ENCODE data around the gene MSRB3. TPM values are rescaled to one million over a fixed set of nuclear protein-coding genes. Genes with fewer than 3 reads are reported as not detected.

Gene MSRB3
- total RNA-seq, 5 donors from 2014 or later (not counting 1 experiment from before 2014, with no cell fraction given) = 0.22 to 0.90 (median 0.56) TPM

GRCh38 chr12:65430006-65430405, 151.5 kb downstream of the MSRB3 start:
- Mint-ChIP-seq H3K27me3 (peaks cover 0 to 4% of the 10 kb centered on the region in 2 donors), H3K27ac (no peak overlapping the region), H3K4me1 (no peaks in the 10 kb centered on the region), H3K36me3 (no peaks in the 10 kb centered on the region), H3K4me3 (no peak overlapping the region), H3K9me3 (peaks cover 0 to 7% (median 5%) of the 10 kb centered on the region in 3 donors)
- WGBS (ENCODE audit: insufficient coverage) = no CpG with 5 or more reads among the region's 1 CpG
- no peaks in the 10 kb centered on the region for H3K9me3 ChIP-seq
- ChIA-PET POLR2A (no interaction called here), CTCF (no interaction called here)
- no peak overlapping the region for H3K27ac ChIP-seq (ENCODE audit: low read length)
- H3K27me3 ChIP-seq (replicated peaks in 1 of 2; ENCODE audit: control insufficient read depth in 2 of 2, extremely low read depth in 1 of 2, insufficient read depth in 2 of 2, low read length in 1 of 2) = no peaks in the 10 kb centered on the region
- no peaks in the 10 kb centered on the region for H3K36me3 ChIP-seq (ENCODE audit: control insufficient read depth in 2 of 2, extremely low read depth in 1 of 2, insufficient read depth in 1 of 2, low read length in 1 of 2)
- ATAC-seq (replicated peaks in 1 of 4) (no peak), DNase-seq (no peak)
- no peak overlapping the region for H3K4me3 ChIP-seq (ENCODE audit: control insufficient read depth in 1 of 2, extremely low read depth in 1 of 2, low read length in 1 of 2)
- H3K4me1 ChIP-seq (ENCODE audit: control insufficient read depth in 1 of 2, extremely low read depth in 1 of 2, insufficient read depth in 2 of 2, low read length in 2 of 2) = no peaks in the 10 kb centered on the region

GRCh38 chr12:65430571-65431306, 152.3 kb downstream of the MSRB3 start:
- peaks cover 0 to 4% of the 10 kb centered on the region in 2 donors for H3K27me3 Mint-ChIP-seq
- no peaks in the 10 kb centered on the region for H3K4me1 Mint-ChIP-seq
- Histone ChIP-seq H3K4me1 (ENCODE audit: control insufficient read depth in 1 of 2, extremely low read depth in 1 of 2, insufficient read depth in 2 of 2, low read length in 2 of 2) (no peaks in the 10 kb centered on the region), H3K27ac (ENCODE audit: low read length) (no peak overlapping the region), H3K27me3 (replicated peaks in 1 of 2; ENCODE audit: control insufficient read depth in 2 of 2, extremely low read depth in 1 of 2, insufficient read depth in 2 of 2, low read length in 1 of 2) (no peaks in the 10 kb centered on the region), H3K9me3 (no peaks in the 10 kb centered on the region), H3K4me3 (ENCODE audit: control insufficient read depth in 1 of 2, extremely low read depth in 1 of 2, low read length in 1 of 2) (no peak overlapping the region), H3K36me3 (ENCODE audit: control insufficient read depth in 2 of 2, extremely low read depth in 1 of 2, insufficient read depth in 1 of 2, low read length in 1 of 2) (no peaks in the 10 kb centered on the region)
- no peak overlapping the region for H3K4me3 Mint-ChIP-seq
- WGBS (ENCODE audit: insufficient coverage) = no CpG with 5 or more reads among the region's 3 CpGs
- H3K27ac Mint-ChIP-seq = no peak overlapping the region
- ATAC-seq (replicated peaks in 1 of 4) = no peak
- CTCF ChIA-PET = no interaction called here
- no peaks in the 10 kb centered on the region for H3K36me3 Mint-ChIP-seq
- POLR2A ChIA-PET = no interaction called here
- no peak for DNase-seq
- H3K9me3 Mint-ChIP-seq = peaks cover 0 to 7% (median 5%) of the 10 kb centered on the region in 3 donors

- CTCF ChIA-PET = no interaction called here
- POLR2A ChIA-PET = no interaction called here
- Histone ChIP-seq H3K4me3 (ENCODE audit: control insufficient read depth in 1 of 2, extremely low read depth in 1 of 2, low read length in 1 of 2) (no peak overlapping the region), H3K27me3 (replicated peaks in 1 of 2; ENCODE audit: control insufficient read depth in 2 of 2, extremely low read depth in 1 of 2, insufficient read depth in 2 of 2, low read length in 1 of 2) (no peaks in the 10 kb centered on the region), H3K9me3 (no peaks in the 10 kb centered on the region), H3K4me1 (ENCODE audit: control insufficient read depth in 1 of 2, extremely low read depth in 1 of 2, insufficient read depth in 2 of 2, low read length in 2 of 2) (no peaks in the 10 kb centered on the region), H3K27ac (ENCODE audit: low read length) (no peak overlapping the region), H3K36me3 (ENCODE audit: control insufficient read depth in 2 of 2, extremely low read depth in 1 of 2, insufficient read depth in 1 of 2, low read length in 1 of 2) (no peaks in the 10 kb centered on the region)
- ATAC-seq (replicated peaks in 1 of 4) (no peak), DNase-seq (no peak)
- Mint-ChIP-seq H3K27ac (no peak overlapping the region), H3K36me3 (no peaks in the 10 kb centered on the region), H3K27me3 (peaks cover 0 to 4% of the 10 kb centered on the region in 2 donors), H3K4me1 (no peaks in the 10 kb centered on the region), H3K9me3 (peaks cover 0 to 7% (median 0%) of the 10 kb centered on the region in 3 donors), H3K4me3 (no peak overlapping the region)
Observed at GRCh38 chr12:65432114-65432513, 153.6 kb downstream of the MSRB3 start.

- Histone ChIP-seq H3K27ac (ENCODE audit: low read length) (no peak overlapping the region), H3K4me3 (ENCODE audit: control insufficient read depth in 1 of 2, extremely low read depth in 1 of 2, low read length in 1 of 2) (no peak overlapping the region), H3K4me1 (ENCODE audit: control insufficient read depth in 1 of 2, extremely low read depth in 1 of 2, insufficient read depth in 2 of 2, low read length in 2 of 2) (no peaks in the 10 kb centered on the region), H3K36me3 (ENCODE audit: control insufficient read depth in 2 of 2, extremely low read depth in 1 of 2, insufficient read depth in 1 of 2, low read length in 1 of 2) (no peaks in the 10 kb centered on the region), H3K27me3 (replicated peaks in 1 of 2; ENCODE audit: control insufficient read depth in 2 of 2, extremely low read depth in 1 of 2, insufficient read depth in 2 of 2, low read length in 1 of 2) (no peaks in the 10 kb centered on the region), H3K9me3 (no peaks in the 10 kb centered on the region)
- ATAC-seq (replicated peaks in 1 of 4) = no peak
- no peak for DNase-seq
- POLR2A ChIA-PET = no interaction called here
- no CpG with 5 or more reads among the region's 1 CpG for WGBS (ENCODE audit: insufficient coverage)
- CTCF ChIA-PET = no interaction called here
- no peak overlapping the region for H3K4me3 Mint-ChIP-seq
- peaks cover 0 to 4% of the 10 kb centered on the region in 2 donors for H3K27me3 Mint-ChIP-seq
- H3K4me1 Mint-ChIP-seq = no peaks in the 10 kb centered on the region
- H3K27ac Mint-ChIP-seq = no peak overlapping the region
- no peaks in the 10 kb centered on the region for H3K36me3 Mint-ChIP-seq
- H3K9me3 Mint-ChIP-seq = peaks cover 0 to 4% (median 0%) of the 10 kb centered on the region in 3 donors
Observed at GRCh38 chr12:65432651-65433050, 154.2 kb downstream of the MSRB3 start.

- Histone ChIP-seq H3K9me3 (no peaks in the 10 kb centered on the region), H3K27me3 (replicated peaks in 1 of 2; ENCODE audit: control insufficient read depth in 2 of 2, extremely low read depth in 1 of 2, insufficient read depth in 2 of 2, low read length in 1 of 2) (no peaks in the 10 kb centered on the region), H3K27ac (ENCODE audit: low read length) (no peak overlapping the region), H3K4me1 (ENCODE audit: control insufficient read depth in 1 of 2, extremely low read depth in 1 of 2, insufficient read depth in 2 of 2, low read length in 2 of 2) (no peaks in the 10 kb centered on the region), H3K36me3 (ENCODE audit: control insufficient read depth in 2 of 2, extremely low read depth in 1 of 2, insufficient read depth in 1 of 2, low read length in 1 of 2) (no peaks in the 10 kb centered on the region), H3K4me3 (ENCODE audit: control insufficient read depth in 1 of 2, extremely low read depth in 1 of 2, low read length in 1 of 2) (no peak overlapping the region)
- ATAC-seq (replicated peaks in 1 of 4) = no peak
- peaks cover 6 to 13% of the 10 kb centered on the region in 2 donors for H3K27me3 Mint-ChIP-seq
- H3K9me3 Mint-ChIP-seq = peaks cover 0 to 8% (median 0%) of the 10 kb centered on the region in 3 donors
- no peaks in the 10 kb centered on the region for H3K4me1 Mint-ChIP-seq
- no peak overlapping the region for H3K4me3 Mint-ChIP-seq
- no peak for DNase-seq
- no peak overlapping the region for H3K27ac Mint-ChIP-seq
- no peaks in the 10 kb centered on the region for H3K36me3 Mint-ChIP-seq
- ChIA-PET CTCF (no interaction called here), POLR2A (no interaction called here)
- WGBS (ENCODE audit: insufficient coverage) = 91% methylated on average over 3 of the region's 3 CpGs
Observed at GRCh38 chr12:65434737-65435136, 156.3 kb downstream of the MSRB3 start.

GRCh38 chr12:65443038-65443437, 164.6 kb downstream of the MSRB3 start:
- Mint-ChIP-seq H3K9me3 (peaks cover 0 to 8% (median 0%) of the 10 kb centered on the region in 3 donors), H3K4me1 (no peaks in the 10 kb centered on the region), H3K27me3 (peaks cover 8 to 13% of the 10 kb centered on the region in 2 donors), H3K36me3 (no peaks in the 10 kb centered on the region), H3K27ac (no peak overlapping the region), H3K4me3 (no peak overlapping the region)
- no peaks in the 10 kb centered on the region for H3K4me1 ChIP-seq (ENCODE audit: control insufficient read depth in 1 of 2, extremely low read depth in 1 of 2, insufficient read depth in 2 of 2, low read length in 2 of 2)
- H3K36me3 ChIP-seq (ENCODE audit: control insufficient read depth in 2 of 2, extremely low read depth in 1 of 2, insufficient read depth in 1 of 2, low read length in 1 of 2) = no peaks in the 10 kb centered on the region
- WGBS (ENCODE audit: insufficient coverage) = 100% methylated on average over 1 of the region's 2 CpGs
- H3K27me3 ChIP-seq (replicated peaks in 1 of 2; ENCODE audit: control insufficient read depth in 2 of 2, extremely low read depth in 1 of 2, insufficient read depth in 2 of 2, low read length in 1 of 2) = no peaks in the 10 kb centered on the region
- CTCF ChIA-PET = no interaction called here
- no peak overlapping the region for H3K27ac ChIP-seq (ENCODE audit: low read length)
- no peak for ATAC-seq (replicated peaks in 1 of 4)
- no peaks in the 10 kb centered on the region for H3K9me3 ChIP-seq
- DNase-seq = no peak
- POLR2A ChIA-PET = no interaction called here
- H3K4me3 ChIP-seq (ENCODE audit: control insufficient read depth in 1 of 2, extremely low read depth in 1 of 2, low read length in 1 of 2) = no peak overlapping the region

- ChIA-PET CTCF (no interaction called here), POLR2A (no interaction called here)
- no peaks in the 10 kb centered on the region for H3K36me3 Mint-ChIP-seq
- Histone ChIP-seq H3K27me3 (replicated peaks in 1 of 2; ENCODE audit: control insufficient read depth in 2 of 2, extremely low read depth in 1 of 2, insufficient read depth in 2 of 2, low read length in 1 of 2) (no peaks in the 10 kb centered on the region), H3K9me3 (no peaks in the 10 kb centered on the region), H3K27ac (ENCODE audit: low read length) (no peak overlapping the region), H3K36me3 (ENCODE audit: control insufficient read depth in 2 of 2, extremely low read depth in 1 of 2, insufficient read depth in 1 of 2, low read length in 1 of 2) (no peaks in the 10 kb centered on the region), H3K4me3 (ENCODE audit: control insufficient read depth in 1 of 2, extremely low read depth in 1 of 2, low read length in 1 of 2) (no peak overlapping the region), H3K4me1 (ENCODE audit: control insufficient read depth in 1 of 2, extremely low read depth in 1 of 2, insufficient read depth in 2 of 2, low read length in 2 of 2) (no peaks in the 10 kb centered on the region)
- DNase-seq (no peak), ATAC-seq (replicated peaks in 1 of 4) (no peak)
- 86% methylated on average over 2 of the region's 2 CpGs for WGBS (ENCODE audit: insufficient coverage)
- H3K9me3 Mint-ChIP-seq = no peaks in the 10 kb centered on the region
- no peak overlapping the region for H3K27ac Mint-ChIP-seq
- peaks cover 2 to 7% of the 10 kb centered on the region in 2 donors for H3K27me3 Mint-ChIP-seq
- no peak overlapping the region for H3K4me3 Mint-ChIP-seq
- H3K4me1 Mint-ChIP-seq = no peaks in the 10 kb centered on the region
Observed at GRCh38 chr12:65444996-65445395, 166.5 kb downstream of the MSRB3 start.
